Kidney epithelial cell (primary cell): ENCODE results near the gene CPSF4. TPM values are rescaled to one million over a fixed set of nuclear protein-coding genes. Genes with fewer than 3 reads are reported as not detected.

ENCODE experiments used
- DNase-seq: peaks from one replicate; pipeline ENCODE4 v3.0.0-alpha.2; 2010; ENCODE audit warnings: low read depth
- H3K27me3 ChIP-seq: 2 replicates; pipeline ENCODE4 v1.6.0; 2011; ENCODE audit warnings: low read length; ENCODE audit not compliant: control insufficient read depth, insufficient read depth
- H3K36me3 ChIP-seq: 2 replicates; pipeline ENCODE4 v1.5.1; 2011; ENCODE audit warnings: low read length; ENCODE audit not compliant: control insufficient read depth, insufficient read depth
- H3K4me3 ChIP-seq: 2 replicates; pipeline ENCODE4 v1.5.1; 2011; ENCODE audit warnings: low read depth, mild to moderate bottlenecking, control low read depth, low read length
- CTCF ChIP-seq: IDR thresholded peaks from 2 replicates; pipeline ENCODE4 v1.5.1; 2011; ENCODE audit warnings: mild to moderate bottlenecking, moderate library complexity, low read length, control low read depth, inconsistent platforms; ENCODE audit not compliant: insufficient read depth, poor library complexity, severe bottlenecking
- total RNA-seq: library from RNA; depleted of rRNA; stranded (reverse); fragments of >200 nt; gene quantifications from 2 replicates; pipeline ENCODE4 v1.2.3, GENCODE V29; 2015

The CPSF4 gene
- total RNA-seq, 1 donor from 2014 or later = 31.7 TPM

GRCh38 chr7:99478464-99479440 is 40.0 kb downstream of the CPSF4 start:
- no peaks in the 10 kb centered on the region for H3K36me3 ChIP-seq

GRCh38 chr7:99485094-99485493 is 46.4 kb downstream of the CPSF4 start:
- no peak for DNase-seq
- Histone ChIP-seq H3K4me3 (no peak overlapping the region), H3K27me3 (no peaks in the 10 kb centered on the region), H3K36me3 (no peaks in the 10 kb centered on the region)
- TF ChIP-seq CTCF = no peak

More at GRCh38 chr7:99478464-99479440, 40.0 kb downstream of the CPSF4 start:
- DNase-seq = no peak
- Histone ChIP-seq H3K27me3 (no peaks in the 10 kb centered on the region), H3K4me3 (no peak overlapping the region)
- no peak for TF ChIP-seq CTCF

GRCh38 chr7:99489235-99489634 is 50.5 kb downstream of the CPSF4 start:
- H3K27me3 ChIP-seq = no peaks in the 10 kb centered on the region
- no peak for DNase-seq
- no peak overlapping the region for H3K4me3 ChIP-seq
- H3K36me3 ChIP-seq = peaks cover 4% of the 10 kb centered on the region
- TF ChIP-seq CTCF = no peak

GRCh38 chr7:99490878-99491277 is 52.1 kb downstream of the CPSF4 start:
- H3K36me3 ChIP-seq = peaks cover 4% of the 10 kb centered on the region
- H3K27me3 ChIP-seq = no peaks in the 10 kb centered on the region
- DNase-seq = no peak
- H3K4me3 ChIP-seq = no peak overlapping the region
- no peak for TF ChIP-seq CTCF

- Histone ChIP-seq H3K36me3 (peaks cover 4% of the 10 kb centered on the region), H3K4me3 (no peak overlapping the region), H3K27me3 (no peaks in the 10 kb centered on the region)
- DNase-seq = no peak
- TF ChIP-seq CTCF = no peak
Measured at GRCh38 chr7:99493823-99494222, 55.1 kb downstream of the CPSF4 start.
